ENCODE measurements around the gene GNB5. TPM values are rescaled to one million over a fixed set of nuclear protein-coding genes. Genes with fewer than 3 reads are reported as not detected.
A peak's percentile ranks its signal among the peaks of the same experiment; 100 is the strongest.

Gene GNB5
- total and polyA plus RNA-seq, 8 donors: 11.3 to 18.9 (median 14.5) TPM

GRCh38 chr15:52080706-52081392 is 110.3 kb downstream of the GNB5 start:
- no peak for ATAC-seq
- intact Hi-C loops (cut with DNase I): no loop called here
- Histone ChIP-seq H3K27me3 (no peaks in the 10 kb centered on the region), H3K4me1 (no peaks in the 10 kb centered on the region), H3K4me3 (no peak overlapping the region), H3K27ac (no peak overlapping the region), H3K9me3 (peaks cover 0 to 1% of the 10 kb centered on the region in 2 donors), H3K36me3 (no peaks in the 10 kb centered on the region)
- DNase-seq: no peak
- no peak for TF ChIP-seq CTCF (IDR thresholded peaks at IDR 0.05)

- H3K27me3 ChIP-seq: no peaks in the 10 kb centered on the region
- no peak overlapping the region for H3K4me3 ChIP-seq
- ATAC-seq (peak; percentile 69), DNase-seq (no peak)
- no peak overlapping the region for H3K27ac ChIP-seq
- H3K4me1 ChIP-seq: no peaks in the 10 kb centered on the region
- intact Hi-C loops (cut with DNase I): no loop called here
- no peaks in the 10 kb centered on the region for H3K9me3 ChIP-seq
- no peaks in the 10 kb centered on the region for H3K36me3 ChIP-seq
- TF ChIP-seq CTCF (IDR thresholded peaks at IDR 0.05): no peak
These were observed 111.2 kb downstream of the GNB5 start for GRCh38 chr15:52080031-52080430.

- Histone ChIP-seq H3K9me3 (no peaks in the 10 kb centered on the region), H3K4me3 (no peak overlapping the region), H3K27me3 (no peaks in the 10 kb centered on the region), H3K27ac (no peak overlapping the region), H3K36me3 (no peaks in the 10 kb centered on the region), H3K4me1 (no peaks in the 10 kb centered on the region)
- peak; percentile 84 for ATAC-seq
- intact Hi-C loops (cut with DNase I): no loop called here
- peak; percentile 73 to 81 for TF ChIP-seq CTCF (IDR thresholded peaks at IDR 0.05)
- peak; percentile 50 to 89 (median 78) for DNase-seq
These were observed 112.1 kb downstream of the GNB5 start for GRCh38 chr15:52078876-52079700.

DNA sequence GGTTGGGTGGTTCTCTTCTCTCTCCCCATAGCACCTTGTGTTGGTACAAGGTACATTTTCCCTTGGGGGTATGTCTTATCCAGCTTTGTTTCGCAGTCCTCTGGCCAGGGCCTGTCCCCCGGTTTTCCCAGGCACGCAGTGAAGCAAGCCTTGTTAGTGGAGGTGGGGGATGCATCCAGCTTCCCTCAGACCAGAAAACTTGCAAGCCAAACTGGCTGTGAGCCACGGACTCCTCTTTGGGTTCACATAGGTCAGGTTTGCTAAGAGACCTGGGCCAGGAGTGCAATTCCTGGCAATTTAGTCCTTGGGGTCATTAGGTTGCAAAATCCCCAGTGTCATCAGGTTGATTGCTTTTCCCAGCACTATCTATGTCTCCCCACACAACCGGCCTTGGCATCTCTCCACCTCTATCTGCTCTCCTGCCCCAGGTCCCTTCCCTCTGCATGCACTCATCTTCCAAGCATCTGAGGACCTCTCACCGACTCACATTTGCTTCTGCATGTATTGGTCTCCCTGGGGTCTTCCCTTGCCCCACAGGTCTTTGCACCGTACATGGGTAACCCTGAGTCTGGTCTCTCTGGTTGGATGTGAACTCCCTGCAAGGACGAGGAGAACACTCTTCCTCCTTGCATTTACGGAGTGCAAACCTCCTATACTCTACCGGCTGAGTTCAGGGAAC is 112.9 kb downstream of the GNB5 start:
- Histone ChIP-seq H3K27ac (no peak overlapping the region), H3K27me3 (no peaks in the 10 kb centered on the region), H3K4me1 (no peaks in the 10 kb centered on the region), H3K9me3 (no peaks in the 10 kb centered on the region), H3K36me3 (no peaks in the 10 kb centered on the region), H3K4me3 (no peak overlapping the region)
- intact Hi-C loops (cut with DNase I): no loop called here
- TF ChIP-seq CTCF (IDR thresholded peaks at IDR 0.05): no peak
- DNase-seq (no peak), ATAC-seq (no peak)
